Measurements from ENCODE around the gene RNF115.
"Not testable (repeated sequence)": the region's sequence is repeated elsewhere in the genome, so short reads cannot be mapped to it uniquely, and the experiment has no call there.

Gene RNF115

DNA sequence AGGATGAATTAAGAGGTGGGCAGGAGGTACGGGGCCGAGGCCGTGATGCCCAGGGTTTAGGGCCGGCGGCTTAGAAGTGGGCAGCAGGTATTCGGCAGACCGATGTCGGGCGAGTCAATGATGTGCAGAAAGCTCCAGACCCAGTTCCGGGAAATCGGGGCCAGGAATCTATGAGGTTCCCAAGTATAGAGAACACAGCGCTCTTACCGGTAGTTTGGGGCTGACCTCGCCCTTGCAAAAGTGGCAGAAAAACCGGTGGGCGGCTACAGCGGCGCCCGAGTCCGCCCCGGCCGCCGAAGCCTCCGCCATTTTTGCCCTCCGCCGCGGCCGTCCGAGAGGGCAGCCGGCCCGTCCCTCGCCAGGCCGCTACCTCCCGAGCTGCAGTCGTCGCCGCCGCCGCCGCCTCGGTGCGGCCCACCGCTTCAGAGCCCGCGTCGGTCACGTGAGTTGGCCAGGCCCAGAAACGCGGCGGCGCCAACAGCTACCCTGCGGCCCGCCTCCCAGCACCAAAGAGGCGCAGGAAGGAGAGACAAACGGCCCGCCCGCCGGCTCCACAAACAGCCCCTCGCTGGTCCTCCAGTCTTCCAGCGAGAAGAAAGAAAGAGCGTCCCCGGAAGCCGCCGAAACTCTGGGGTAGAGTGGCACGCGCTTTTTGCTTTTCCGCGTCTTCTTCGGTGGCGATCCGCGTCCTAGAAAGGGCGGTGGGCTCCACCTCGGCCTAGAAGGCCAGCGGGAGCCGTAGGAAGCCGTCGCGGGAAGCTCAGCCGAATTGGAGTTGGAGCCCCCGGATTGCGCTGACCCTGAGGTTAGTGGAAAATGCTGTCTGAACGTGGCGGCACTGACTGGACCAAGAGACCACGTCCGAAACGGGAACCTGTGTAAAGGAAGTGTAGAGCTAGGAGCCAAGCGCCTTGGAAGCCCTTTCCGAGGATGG, at the start of gene RNF115, which contains the start of gene POLR3C:
Gene RNF115, minus strand, starts transcription at position 531 of the 934 bp plus-strand sequence. Its CDS starts 222 bp downstream, at position 309.
Gene POLR3C, plus strand, starts transcription at position 636 of the 934 bp plus-strand sequence. CDS start 1,577 bp downstream, outside the sequence.
- DNase-seq (ENCODE audit: low read depth): peak; percentile 80

- peak; percentile 16 for DNase-seq (ENCODE audit: low read depth)
Measured at GRCh38 chr1:145871994-145872924, 48.4 kb upstream of the RNF115 start.

DNA sequence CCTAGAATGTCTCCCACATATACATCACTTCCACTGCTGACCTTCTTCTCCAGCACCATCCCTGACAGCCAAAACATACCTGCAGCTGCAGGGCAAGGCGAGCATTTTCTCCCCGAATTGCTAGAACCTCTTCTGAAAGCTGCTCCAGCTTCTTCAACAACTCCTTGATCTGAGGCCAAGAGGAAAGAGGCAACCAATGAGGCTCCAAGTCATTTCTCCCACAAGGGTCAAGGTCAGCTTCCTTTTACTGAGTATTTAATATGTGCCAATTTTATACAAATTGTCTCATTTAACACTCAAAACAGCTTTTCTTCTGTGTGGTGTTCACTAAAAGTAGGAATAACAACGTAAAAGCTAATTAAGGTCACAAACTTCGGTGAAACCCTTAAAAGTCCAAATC, 44.3 kb upstream of the RNF115 start:
- no peak for DNase-seq (ENCODE audit: low read depth)

DNA sequence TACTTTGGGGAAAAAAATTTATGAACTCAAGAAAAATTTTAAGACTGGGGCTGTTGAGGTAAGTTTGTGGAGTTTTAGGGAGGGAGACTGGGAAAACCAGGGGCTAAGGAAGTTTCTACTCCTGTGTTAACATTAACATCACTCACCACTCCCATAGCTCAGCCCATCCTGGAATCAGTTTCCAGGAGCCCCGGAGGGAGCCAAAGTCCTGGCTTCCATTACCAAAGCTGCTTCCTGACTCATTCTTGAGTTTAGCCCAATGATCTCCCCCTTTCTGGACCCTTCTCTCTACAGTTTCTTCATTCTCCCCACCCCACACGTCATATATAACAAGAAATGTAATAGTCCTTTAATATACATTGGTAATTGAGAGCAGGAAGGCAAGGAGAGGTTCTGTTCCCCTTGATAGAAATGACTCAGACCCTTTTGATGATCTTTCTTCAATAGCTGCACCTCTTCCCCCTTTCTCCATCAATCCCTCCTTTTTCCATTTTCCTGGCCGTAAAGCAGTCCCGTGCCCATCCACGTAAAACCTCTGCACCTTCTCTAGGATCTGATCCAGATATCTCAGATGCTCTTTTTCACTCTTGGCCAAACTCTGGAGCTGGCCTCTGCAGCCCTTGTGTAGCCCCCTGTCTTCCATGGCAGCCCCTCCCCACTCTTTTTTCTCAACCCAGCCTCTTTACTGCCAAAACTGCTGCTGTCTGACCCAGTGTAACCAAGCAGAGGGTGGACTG, 39.6 kb upstream of the RNF115 start:
- DNase-seq (ENCODE audit: low read depth): no peak

DNA sequence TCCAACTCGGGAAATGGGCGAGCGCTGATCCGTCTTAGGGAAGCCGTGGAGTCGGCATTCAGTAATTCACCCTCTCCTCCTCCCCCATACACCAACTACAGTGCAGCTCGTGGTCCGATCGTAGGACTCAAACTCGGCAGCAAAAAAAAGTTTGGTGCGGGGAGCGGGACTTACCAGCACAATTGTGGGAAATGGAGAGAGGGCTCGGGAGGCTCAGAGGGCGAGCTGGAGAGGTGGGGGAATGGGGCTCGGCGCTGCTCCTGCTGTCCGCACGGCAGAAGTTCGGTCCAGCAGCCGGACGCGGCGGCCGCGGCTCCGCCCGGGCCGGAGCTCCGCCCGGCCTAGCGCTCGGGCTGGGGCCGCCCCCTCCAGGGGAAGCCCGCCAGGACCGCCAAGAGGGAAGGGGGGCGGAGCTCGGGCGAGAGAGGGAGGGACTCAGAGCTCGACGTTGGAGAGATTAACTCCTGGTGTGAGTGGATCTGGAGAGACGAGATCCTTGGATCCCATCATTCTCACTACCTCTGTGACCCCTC, 35.7 kb upstream of the RNF115 start:
- peak; percentile 68 for DNase-seq (ENCODE audit: low read depth)

DNA sequence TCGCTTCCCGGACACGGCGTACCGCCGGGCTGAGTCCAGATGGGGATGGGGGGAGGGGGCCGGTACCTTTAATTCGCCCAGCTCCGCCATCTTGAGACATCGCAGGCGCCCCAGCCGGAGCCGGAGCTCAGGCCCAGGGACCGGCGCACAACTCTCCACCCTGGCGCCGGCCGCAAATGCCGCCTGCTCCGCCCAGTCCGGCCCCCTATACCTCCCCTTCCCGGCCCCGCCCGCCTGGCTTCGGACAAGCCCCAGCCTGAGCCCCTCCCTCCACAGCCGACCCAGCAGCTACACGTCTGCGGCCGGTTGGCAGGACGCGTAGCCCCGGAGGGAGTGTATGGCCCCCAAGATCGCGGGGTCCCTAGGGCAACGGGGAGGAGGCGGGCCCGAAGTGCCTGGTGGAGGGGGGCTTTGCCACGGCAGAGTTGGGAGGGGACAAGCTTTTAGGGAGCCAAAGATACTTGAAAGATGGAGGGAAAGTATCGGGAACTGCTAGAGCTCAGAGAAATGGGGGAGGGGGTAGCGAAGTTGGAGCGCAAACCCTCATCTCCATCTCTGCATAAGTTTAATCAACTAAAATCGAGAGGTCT, 35.1 kb upstream of the RNF115 start, which contains the start of gene PIAS3:
Gene PIAS3, minus strand, starts transcription at position 181 of the 590 bp plus-strand sequence. Its CDS starts 91 bp downstream, at position 90.
- peak; percentile 68 for DNase-seq (ENCODE audit: low read depth)

DNA sequence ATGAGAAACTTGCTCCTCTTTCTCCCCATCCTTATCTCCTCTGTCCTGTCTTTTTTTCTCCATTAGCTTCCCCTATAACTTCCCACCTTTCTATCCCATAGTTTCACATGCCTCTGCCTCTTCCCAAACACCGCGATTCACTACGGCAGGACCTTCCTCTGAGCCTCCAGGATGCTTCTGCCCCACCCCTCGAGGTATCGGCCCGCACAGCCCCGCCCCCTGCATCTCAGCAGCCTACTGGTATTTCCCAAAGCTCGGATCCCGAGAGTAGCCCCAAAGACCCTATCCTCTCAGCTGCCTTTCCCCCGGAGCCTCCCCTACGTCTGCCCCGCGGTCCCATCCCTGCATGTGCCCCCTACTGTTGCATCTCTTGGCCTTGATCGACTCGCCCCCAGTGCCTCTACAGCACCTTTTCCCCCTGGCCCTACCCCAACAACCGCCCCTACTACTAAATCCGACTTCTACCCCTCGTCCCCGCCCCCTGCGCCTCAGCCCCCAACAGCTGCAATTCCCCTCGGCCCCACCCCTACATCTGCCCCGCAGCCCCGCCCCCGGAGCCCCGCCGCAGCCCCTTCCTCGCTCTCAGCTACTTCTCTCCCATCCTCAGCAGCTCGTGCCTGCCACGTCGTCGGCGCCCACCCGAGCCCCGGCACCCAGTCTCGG, 34.5 kb upstream of the RNF115 start:
- peak; percentile 36 for DNase-seq (ENCODE audit: low read depth)

DNA sequence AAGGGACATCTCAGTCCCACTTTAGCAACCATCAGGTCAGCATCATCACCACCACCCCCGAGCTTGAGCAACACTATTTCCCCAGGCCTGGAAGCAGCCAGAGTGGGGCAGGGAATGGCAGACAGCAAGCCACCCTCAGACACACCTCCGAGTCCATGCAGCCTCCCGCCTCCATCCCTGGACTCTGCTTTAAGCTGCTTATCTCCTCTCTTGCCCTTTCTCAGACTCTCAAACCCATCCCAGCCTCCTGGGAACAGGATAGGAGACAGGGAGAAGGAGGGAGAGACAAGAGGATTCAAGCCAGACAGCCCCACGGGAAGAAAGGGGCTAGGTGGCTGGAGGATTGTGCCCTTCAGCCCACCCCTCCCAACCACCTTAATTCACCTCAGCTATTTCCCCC, 33.3 kb upstream of the RNF115 start:
- no peak for DNase-seq (ENCODE audit: low read depth)

GRCh38 chr1:145855426-145855948, 31.6 kb upstream of the RNF115 start:
- no peak for DNase-seq (ENCODE audit: low read depth)

GRCh38 chr1:145849356-145850160, 25.7 kb upstream of the RNF115 start:
- no peak for DNase-seq (ENCODE audit: low read depth)

DNA sequence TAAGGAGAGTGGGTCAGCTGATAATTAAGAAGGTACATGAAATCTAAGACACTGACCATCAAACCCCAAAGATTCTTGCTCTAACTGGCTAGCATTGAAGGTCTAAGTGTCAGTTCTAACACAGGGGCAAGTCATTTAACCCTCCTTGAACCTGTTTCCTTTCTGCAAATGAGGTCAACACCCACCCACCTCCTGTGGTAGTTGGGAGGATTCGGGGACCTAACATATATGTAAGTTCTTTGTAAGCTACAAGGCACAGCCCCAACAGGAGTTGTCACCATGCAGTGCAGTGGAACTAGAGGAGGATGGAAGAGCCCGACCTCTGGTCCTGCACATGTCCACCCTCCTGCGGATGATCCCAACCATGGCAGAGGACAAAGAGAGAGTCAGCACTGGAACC, 23.9 kb upstream of the RNF115 start:
- no peak for DNase-seq (ENCODE audit: low read depth)

- DNase-seq (ENCODE audit: low read depth): no peak
Measured at GRCh38 chr1:145846201-145846612, 22.3 kb upstream of the RNF115 start.

GRCh38 chr1:145845514-145846161, 21.7 kb upstream of the RNF115 start, which contains the start of gene NUDT17:
TSS of gene NUDT17 (plus strand) at chr1:145845630. CDS start at chr1:145845641, 11 bp downstream.
- DNase-seq (ENCODE audit: low read depth): peak; percentile 69

DNA sequence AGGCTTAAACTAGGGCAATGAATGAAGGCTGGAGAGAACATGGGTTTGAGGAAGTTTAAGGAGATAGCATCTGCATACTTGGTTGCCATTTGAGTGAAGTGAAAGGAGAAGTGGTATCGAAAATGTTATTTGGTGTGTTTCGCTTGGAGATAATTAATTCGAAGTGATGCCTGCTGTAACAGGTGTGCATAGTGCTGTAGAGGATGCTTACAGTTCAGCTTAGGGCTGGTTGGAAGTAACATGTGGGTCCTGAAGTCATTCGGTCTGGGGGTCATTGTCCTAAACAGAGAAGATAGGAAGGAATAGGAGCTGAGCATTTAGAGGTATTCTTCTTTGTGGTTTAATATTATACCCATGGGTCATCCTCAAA, 21.2 kb upstream of the RNF115 start:
- DNase-seq (ENCODE audit: low read depth): no peak

GRCh38 chr1:145843031-145843430, 19.1 kb upstream of the RNF115 start:
- no peak for DNase-seq (ENCODE audit: low read depth)

DNA sequence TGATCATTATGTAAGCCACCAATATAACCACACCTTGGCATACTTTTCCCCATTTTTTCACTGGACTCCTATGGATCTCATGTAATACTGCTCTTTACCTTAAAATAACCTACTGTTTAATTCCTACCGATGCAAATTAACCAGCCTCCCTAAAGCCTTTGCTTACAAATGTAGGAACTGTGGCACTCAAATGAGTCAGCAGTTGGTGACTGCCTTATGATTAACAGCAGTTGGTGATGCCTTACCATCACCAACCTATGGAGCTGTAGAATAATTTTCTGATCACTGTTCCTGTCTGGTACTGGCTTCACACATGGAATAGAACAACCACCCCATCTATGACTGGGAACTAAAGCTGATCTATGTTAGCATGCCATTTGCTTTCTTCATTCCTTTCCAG, 13.8 kb upstream of the RNF115 start:
- DNase-seq (ENCODE audit: low read depth): no peak

GRCh38 chr1:145830810-145831209, 6.9 kb upstream of the RNF115 start:
- DNase-seq (ENCODE audit: low read depth): not testable (repeated sequence)

GRCh38 chr1:145828367-145829026, 4.6 kb upstream of the RNF115 start:
- DNase-seq (ENCODE audit: low read depth): no peak

All from stimulated activated CD8-positive, alpha-beta memory T cell treated with anti-CD3 and anti-CD28 coated beads, Interleukin-12 subunit alpha, Interleukin-12 subunit beta, amount 100 ng/mL, for 1 hour (primary cell).